Measurements from ENCODE around the gene FAM53B.

FAM53B gene

DNA sequence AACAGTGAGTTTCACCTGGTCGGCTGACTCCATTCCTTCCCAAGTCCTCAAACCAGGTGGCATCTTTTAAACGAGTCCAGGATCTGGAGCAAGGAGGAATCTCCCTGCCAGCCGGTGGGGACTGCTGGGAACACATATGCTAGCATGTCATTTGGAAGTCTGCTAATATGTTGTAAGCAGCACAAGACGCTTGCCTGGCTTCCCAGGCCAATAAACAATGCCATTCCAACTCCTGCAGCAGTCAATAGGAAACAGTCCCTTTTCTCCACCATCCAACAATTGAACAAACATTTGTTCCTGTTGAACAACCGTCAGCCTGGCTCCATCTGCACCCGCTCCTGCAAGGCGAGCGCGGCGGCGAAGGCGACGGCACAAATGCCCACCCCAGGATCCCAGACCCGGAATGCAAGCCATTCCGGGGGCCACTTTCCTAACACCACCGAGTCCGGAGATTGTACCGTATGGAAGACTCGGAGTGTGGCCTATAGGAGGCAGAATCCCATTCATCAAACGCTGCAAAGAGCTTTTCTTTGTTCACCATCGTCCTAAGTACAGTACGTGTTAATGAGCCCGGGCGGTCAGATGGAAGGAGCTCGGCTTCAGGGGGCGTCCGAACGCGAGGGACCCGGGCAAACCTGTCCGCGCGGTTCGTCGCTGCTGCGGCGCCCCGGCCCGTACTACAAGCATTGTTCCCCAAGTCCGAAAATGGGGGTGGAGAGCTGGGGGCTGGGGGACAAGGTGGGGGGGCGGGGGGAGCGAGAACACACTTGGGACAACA is 1.6 kb downstream of the FAM53B start:
- DNase-seq, result no peak

DNA sequence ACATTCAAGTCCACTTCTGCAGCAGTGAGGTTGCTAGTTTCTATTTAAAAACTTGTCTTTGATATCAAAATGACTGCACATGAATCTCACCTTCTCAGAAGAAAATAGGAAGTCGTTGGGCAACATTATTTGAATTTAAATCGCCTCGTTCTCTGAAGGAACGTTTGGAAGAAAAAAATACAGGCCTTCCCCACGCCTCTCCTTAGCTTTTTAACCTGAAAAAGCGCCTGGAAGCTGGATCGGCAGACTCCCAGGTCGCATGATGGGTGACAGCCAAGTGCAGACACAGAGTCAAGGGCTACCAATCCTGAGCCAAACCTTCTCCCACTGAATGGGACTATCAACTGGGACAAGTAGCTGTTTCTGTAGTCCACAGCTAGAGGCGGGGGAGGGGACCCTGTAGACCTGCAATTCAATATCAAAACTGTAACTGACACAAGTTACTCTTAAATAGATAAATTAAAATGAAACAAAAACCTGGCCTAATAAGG is 2.2 kb downstream of the FAM53B start:
- DNase-seq, result no peak

DNA sequence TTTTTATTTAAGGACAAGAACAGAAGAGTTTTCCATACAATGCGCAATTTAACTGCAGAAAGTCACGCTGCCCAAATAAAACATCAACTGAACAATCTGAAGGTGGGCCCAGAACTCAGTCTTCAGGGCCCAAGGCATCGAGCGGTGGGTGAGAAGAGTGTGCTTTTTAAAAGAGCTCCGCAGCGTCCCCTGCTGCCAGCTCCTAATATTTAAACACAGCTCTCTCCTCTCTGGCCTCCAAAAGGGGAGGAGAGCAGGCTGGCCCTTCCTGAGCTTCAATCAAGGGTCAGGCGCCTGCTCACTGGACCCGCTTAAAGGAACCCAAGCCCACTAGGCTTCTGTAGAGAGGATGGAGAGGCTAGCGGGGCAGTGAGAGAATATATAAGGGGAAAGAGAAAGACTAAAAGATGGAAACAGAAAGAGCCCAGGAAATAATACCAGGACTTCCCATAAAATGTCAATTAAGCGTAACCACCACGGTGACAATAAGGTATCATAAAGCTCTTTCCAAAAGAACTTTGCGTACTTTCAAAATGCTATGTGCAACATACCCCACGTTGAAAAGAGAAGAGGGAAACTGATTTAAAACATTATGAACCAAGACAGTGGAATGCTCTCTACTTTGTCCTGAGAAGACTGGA is 2.8 kb downstream of the FAM53B start:
- DNase-seq, result peak; percentile 80

DNA sequence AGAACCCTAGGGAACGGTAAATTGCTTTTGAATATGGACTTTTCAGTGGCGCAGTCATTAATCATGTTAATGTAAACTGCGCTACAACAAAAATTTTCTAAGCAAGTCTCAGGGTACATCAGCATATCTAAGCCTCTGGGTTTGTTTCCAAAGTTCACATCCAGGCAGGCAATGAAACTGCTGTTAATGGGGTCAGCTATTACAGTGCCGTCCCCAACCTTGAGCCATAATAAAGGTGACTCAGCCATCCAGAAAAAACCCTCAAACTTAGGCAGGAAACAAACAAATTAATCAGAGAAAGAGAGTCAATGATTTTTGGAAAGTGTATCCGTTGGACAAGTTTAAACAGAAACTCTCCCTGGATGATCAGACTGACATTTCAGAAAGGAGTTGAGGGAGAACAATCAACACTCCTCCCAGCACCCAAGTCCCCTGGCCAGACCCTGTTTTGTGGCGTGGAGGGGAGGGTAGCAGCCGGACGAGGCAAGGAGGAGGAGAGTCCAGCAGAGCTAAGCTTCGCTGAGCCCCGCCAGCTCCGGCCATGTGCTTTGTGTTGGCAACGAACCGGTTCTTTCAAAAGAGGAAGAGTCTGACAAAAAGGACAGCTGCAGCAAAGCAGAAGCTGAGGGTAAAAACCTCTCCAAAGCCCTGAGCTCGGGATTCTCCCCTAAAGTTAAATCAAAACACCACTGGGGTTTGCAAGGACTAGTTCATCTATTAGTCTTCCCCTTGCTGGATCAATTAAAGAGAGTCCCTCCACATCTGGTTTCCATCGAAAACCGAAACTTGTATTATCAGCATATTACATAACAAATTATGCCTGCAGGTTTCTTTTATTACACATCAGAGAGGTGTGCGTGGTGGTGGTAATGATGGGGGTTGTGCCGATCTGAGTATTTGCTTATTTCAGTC is 3.6 kb downstream of the FAM53B start:
- no peak for DNase-seq

DNA sequence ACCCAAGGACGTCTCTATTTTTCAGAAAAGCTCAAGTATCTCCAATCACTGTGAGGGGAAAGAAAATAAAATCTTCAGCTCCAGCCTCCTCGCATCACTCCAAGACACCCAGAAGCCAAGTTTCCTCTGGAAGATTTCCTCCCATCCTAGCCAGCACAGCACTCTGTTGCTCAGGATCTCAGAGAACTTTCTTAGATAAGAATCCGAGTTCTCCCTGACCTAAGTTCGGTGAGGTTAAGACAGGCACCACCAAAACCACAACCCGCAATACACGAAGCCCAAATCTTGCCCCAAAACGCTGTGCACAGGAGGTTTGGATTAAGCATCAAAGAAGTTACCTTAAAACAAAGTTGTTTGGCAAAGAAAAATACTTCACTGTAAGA is 4.2 kb downstream of the FAM53B start:
- DNase-seq, result no peak

DNA sequence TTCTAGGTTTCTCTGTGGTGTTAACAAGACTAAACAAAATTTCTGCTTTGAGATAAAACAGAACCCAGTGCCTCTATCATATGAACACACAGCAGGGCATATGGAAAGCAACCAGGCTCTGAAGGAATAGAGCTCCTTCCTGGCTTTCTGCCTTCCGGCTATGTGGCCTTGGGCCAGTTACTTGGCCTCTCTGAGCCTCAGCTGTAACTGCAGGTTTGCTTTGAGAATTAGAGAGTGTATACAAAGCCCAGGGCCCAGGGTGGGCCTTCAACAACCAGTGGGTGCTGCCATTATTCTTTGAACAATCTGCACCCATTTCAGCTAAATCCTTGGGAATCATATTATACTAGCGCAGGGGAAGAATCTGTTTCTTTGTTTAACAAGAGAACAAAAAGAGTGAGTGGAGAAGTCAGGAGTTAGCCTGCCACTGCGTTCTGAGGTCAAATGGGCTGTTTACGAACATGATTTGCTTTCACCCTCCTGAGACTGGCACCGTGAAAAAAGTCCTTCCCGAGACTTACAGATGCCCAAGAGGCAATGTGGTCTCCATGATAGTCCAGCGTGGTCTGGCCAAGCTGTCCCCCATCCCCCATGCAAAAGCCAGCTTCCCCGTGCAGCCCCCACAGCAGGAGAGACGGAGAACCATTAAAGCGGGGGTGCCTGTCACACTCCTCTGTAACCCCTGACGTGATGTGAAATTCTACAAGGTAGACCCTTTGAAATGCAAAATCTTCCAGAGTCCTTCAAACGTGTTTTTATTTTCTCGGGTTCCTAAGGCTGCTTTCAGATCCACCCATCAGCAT is 4.9 kb downstream of the FAM53B start:
- DNase-seq, result no peak

DNA sequence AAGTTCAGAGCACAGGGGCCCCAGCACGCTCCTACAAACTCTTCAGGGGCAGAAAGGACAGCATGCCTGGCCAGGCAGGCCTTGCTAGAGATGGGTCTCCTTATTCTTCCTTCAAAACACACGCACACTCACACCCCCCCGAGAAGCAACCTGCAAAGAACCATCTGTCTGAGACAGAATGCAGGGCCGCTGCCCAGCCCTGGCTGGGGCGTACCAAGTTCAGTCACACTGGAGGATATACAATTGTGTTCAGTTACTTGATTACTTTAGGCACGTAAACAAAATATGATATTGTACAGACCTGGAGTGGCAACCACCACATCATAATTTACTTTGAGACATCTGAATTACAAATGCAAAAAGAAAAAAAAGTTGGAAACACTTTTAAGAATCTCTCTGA is 5.7 kb downstream of the FAM53B start:
- no peak for DNase-seq

DNA sequence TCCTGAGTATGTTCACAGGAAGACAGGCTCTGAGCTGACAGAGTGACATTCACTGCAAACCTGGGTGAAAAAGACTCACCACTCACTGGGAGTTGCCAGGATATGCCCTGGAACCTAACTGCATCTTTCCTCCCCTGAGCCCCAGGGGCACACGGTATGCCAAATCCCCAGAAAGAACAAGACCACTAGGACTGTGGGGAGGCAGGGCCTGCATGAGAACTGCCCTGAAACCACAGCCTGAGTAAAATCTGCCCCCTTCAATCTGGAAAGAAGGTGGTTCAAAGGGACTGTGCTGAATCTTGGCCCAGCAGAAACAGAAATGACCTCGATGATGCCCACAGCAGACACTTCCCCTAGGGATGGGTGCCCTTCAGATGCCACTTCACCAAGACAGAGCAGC is 6.5 kb downstream of the FAM53B start:
- no peak for DNase-seq

DNA sequence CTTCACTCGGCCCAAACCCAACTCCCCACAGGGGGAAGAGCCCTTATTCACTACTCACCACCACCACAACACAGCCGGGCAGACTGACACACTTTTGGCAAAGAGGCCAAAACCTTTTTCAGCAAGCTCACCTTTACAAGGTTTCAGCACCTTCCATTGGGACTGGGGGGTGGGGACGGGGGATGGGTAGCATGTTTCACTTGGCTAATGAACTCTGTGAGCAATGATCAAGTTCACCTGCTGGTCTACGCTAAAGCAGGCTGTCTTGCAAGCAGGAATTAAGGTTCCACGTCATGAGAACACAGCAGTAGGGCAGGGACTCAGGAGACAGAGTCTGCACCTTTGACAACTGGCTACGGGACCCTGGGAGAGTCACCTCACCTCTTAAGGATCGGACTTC is 7.0 kb downstream of the FAM53B start:
- DNase-seq, result no peak

DNA sequence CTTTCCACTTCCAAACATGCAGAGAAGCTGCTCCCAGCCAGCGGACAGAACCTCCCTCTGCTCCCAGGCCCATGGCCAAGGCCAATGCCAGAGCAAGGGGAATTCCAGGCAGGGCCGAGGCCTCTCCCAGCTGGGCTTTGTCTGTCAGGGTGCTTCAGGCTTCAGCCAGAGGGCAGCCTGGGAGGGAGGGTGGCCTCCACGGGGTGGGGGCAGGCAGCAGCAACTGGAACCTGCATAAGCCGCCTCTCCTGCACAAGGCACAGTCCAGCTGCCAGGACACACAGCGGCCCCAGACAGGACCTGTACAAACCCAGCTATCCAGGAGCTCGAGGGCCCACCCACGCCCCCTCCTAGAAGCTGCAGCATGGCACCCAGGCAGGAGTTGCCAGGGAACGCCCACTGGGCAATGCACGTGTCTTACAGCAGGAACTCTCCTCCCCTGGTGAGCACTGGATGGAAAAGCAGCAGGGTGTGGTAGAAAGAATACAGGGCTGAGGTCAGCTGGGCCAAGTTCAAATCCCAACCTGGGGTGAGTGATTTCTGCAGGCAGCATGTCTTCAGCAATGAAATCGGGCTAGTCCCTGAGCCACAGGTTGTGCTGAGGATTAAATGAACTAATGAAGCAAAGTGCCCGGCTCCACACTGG is 7.6 kb downstream of the FAM53B start:
- no peak for DNase-seq

DNA sequence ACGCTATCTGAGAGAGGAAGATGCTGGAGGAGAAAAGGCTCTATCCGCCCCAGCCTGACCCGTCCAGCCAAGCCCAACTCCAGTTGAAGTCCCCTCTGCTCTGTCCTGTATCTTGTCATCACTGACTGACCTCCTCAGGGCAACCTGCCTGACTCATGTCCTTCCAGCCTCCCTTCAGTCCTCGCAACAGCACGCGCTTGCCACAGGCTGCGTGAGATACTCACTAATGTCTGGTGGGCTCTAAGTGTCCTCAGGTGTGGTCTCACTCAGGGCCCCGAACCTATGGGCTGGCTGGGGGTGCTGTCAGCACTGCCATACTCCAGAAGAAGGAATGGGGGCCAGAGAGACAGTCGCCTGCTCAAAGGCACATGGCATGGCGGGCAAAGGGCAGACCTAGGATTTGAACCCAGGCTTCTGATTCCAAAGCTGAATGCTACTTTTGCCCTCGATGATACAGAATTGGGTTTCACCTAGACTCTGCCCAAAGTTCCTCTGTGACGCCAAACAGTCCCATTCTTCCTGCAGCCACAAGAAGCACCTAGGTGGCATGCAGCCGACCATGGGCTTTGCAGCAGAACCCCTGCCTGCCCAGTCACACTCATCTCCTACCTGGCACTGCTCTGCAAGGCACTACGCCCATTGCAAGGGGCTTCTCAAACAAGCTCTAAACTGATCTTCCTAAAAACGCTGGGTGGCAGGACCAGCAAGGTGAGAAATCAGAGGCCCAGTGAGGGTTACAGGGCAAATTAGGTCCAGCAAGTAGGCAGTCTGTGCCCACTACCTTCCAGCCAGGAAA is 8.5 kb downstream of the FAM53B start:
- no peak for DNase-seq

DNA sequence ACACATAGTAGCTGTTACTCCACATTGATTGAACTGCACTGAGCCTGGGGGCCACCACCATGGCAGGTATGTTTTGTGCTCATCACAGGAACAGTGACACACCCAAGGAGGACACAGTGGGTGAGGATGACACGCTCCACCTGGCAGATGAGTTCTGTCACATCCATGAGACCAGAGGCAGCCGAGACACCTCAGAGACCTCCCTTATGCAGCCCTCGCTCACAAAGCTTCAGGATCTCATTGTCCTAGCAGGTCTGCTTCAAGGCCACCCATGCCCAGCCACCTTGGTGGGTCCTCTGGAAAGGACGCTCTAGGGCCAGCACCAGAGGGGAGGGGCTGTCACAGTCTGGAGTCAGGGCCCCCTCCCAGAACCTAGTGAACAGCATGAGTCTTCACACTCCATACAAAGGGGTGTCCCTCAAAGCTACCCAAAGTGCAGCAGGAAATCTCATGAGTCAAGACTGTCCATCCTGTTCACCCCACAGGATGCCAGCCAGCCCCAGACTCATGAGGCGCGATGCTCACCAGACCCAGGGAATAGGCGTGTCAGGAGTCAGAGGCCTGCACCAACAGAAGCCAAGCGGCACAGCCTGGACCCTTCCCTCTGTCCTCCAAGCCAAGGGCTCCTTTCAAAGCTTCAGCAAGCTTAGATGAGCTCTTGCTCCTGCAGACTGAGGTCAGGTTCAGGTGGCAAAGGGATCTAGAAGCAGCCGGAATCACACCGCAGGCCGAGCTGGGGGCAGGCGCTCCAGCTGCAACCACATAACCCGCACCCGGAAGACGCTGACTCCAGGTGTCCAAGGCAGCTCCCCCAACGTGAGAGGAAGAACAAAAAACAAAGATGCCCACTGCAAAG is 9.6 kb downstream of the FAM53B start:
- DNase-seq, result no peak

DNA sequence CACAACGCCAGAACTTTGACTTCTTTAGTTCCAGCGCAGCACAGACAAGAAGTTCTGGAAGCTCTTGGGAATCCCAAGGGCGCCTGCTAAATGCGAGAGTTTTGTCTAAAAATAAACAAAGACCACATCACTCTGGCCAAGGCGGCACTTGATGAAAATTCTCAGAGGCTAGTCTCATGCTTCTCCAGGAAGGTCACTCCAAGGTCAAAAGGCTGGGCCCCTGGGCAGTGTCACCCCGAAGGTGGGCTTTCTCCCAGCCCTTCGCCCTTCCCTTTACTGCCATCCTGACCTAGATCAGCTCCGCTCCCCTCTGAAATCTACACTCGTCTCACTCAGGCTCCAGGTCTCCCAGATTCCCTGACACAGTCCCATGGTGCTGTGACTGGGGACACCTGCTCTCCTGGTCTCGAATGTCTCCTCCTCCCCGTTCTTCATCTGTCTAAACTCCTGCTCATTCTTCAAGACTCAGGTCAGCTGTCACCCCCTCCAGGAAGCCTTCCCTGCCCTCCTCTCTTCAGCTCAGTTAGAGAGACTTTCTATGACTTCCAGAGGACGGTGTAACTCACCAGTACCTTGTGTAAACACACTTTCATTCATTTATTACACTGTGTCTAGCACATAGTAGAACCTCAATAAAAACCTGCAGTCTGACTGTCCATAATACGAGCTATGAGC is 10.5 kb downstream of the FAM53B start:
- no peak for DNase-seq

DNA sequence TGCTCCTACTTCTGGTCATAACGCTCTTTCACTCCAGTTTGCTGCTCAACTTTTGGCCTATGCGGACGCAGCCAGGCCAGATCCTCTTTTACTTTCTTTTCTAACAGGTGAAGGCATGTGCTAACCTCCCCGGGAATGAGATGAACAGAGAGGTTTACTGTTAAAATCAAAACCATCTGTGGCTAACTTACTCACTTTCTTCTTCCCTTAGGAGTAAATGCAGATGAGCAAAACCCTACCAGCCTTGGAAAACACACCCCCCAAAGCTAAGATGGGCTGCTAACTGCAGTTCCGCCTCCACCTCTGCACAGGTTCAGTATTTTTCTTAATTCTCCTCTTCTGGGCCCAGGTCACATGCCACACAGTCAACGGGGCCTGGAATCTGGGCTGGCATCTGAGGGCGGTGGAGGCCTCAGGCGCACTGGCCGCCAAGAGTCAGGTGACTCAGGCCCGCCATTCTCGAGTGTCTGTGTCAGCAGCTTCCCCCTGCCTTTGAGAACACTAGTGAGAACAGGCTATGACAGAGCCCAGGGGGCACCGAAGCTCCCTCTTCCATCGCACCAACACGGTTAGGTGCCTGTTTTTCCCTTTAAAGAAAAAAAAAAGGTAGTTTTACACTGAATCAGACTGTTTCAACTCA is 11.1 kb downstream of the FAM53B start:
- peak; percentile 60 for DNase-seq

DNA sequence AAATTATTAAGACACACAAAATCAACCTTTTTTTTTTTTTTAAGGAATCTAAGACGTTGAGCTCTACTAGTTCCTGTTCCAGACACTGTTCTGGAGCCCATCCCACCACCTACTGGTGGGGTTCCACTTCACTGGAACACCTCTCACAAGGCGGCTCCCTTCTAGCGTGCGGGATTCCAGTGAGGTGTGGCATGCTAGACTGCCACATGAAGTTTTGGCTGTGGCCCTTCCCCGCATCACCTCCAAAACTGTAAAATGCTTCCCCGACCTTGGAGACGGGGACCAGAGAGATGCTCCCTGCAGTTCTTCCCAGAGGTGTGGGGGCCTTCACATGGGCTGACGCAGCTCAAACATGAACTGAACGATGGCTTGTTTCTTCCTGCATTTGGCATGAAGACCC is 12.6 kb downstream of the FAM53B start:
- DNase-seq, result no peak

DNA sequence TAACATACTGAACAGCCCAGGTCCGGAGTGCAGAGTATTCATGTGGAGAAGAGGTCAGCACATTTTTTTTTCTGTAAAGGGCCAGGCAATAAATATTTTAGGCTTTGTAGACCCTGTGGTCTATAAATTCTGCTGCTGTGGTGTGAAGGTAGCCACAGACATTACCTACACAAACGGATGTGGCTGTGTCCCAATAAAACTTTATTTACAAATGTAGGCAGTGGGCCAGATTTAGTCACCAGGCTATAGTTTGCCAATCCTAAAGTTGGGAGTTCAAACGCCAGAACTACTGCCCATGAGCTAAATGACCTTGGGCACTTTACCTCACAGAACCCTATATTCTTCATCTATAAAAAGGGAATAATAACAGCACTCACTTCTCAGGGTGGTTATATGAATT is 13.4 kb downstream of the FAM53B start:
- DNase-seq, result no peak

DNA sequence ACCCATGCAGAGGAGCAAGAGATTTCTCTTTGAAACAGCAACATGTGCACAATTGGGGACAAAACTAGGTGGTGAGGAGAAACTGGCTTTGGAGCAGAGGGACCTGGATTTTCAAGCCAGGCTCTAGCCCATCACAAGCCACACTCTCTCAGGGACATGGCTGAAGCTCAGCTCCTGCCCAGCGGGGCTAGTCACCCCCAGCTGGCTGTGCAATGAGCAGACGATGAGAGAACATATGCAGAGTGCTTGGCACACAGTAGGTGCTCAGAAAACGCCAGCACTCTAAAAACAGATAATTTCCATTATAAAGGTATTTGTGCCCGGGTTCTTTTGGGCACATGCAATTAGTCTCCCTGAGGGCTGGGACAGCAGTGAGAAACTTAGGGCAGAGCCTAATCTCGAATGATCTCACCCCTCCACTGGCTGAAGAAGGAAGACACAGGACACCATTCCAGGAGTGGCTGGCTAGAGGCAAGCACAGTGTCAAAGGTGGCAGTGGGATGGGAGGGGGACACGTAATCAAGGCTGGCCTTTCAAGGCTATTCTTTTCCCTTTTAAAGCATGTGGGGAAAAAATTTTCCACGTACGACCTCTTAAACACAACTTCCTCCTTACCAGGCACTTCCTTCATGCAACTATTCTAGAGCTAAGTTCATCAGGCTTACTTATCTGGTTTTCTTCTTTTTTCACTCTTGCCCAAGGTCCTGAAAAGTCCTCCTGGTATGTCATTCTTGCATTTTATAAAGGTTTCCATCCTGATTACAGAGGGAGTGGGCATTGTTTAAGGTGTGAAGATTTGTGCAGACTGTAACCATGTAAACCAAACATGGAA is 15.1 kb downstream of the FAM53B start:
- peak; percentile 12 for DNase-seq
